Cerebellar nuclear complex (tissue), 1 donor: ENCODE measurements around the gene MN1.

Source experiments
- DNase-seq, 2 experiments: peaks; one replicate each; lab custom pipeline; 2025; lab: John Stamatoyannopoulos, UW

The MN1 gene

DNA sequence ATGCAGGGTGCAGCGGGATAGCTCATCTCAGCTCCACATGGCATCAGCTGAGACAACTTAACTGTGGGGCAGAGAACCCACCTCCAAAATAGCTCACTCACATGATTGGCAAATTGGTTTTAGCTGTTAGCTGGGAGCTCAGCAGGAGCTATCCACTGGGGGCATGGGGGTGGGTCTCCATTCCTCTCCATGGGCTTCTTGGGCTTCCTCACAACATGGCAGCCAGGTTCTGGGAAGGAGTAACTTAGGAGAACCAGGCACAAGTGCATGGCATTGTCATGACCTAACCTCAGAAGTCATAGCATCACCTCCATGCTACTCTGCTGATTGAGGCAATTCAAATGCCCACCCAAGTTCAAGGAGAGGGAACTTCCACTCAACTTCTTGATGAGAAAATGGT lies 85.5 kb downstream of the MN1 start:
- DNase-seq: no peak

DNA sequence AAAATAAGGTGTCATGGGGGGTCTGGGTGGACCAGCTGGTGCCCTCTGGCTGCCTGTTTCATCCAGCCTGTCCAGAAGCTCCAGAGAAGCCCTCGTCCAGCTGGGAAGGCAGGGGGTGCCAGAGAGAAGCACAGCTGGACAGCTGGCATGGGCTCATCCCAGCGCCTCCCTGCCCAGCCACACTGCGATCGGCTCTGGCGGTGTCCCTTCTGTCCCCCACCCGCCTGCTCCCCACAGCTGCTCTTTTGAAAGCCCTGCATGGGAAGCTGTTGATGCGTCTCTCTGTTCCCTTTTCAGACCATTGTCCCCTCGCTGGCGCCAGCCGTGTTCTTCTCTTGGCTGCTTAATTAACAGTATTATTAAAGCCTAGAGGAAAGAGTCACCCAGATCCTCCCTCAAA lies 86.5 kb downstream of the MN1 start:
- no peak for DNase-seq

DNA sequence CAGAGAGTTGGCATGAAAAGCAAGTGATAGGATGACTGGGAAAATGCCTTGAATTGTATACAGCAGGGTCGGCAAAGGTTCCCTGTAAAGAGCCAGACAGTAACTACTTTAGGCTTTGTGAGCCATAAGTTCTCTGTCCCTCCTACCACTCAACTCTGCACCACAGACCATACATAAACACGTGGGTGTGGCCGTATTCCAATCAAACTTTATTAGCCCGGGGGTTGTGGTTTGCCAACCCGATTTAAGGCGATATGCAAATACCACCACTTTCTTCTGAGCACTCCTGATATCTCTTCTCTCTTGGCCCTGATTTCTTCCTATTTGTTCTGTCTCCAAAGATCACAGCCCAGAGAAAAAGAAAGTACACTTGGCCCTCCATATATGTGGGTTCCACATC lies 87.5 kb downstream of the MN1 start:
- DNase-seq: no peak

DNA sequence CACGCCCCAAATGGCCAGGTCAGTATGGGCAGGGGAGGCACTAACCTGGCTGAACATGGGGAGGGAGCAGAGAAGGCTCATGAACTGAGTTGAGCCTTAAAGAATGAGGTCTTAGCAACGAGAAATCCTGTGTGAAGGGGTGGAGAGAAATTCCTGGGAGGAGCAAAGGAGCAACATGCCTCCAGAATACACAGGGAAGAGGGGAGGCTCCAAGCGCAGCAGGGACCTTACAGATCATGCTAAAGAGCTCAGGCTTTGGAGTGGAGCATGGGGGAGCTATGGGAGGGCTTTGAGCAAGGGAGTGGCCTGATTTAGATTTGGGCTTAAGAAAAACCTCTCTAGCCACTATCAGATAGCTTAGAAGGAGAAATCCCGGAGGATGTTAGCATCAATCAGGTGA lies 88.1 kb downstream of the MN1 start:
- DNase-seq: no peak

DNA sequence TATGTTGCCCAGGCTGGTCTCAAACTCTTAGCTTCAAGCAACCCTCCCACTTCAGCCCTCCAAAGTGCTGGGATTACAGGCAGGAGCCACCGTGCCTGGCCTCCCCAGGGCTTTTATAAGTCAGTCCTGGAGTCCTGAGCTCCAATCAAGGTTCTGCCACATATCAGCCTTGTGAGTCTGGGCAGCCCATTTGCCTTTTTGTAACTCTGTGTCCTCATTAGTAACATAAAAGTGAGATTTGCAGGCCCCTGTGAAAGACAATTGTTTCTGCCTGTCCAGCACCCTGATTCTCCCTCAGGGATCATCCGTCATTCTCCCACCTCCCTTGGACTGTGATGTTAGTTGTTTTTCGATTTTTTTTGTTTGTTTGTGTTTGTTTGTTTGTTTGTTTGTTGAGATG lies 89.8 kb downstream of the MN1 start:
- no peak for DNase-seq

DNA sequence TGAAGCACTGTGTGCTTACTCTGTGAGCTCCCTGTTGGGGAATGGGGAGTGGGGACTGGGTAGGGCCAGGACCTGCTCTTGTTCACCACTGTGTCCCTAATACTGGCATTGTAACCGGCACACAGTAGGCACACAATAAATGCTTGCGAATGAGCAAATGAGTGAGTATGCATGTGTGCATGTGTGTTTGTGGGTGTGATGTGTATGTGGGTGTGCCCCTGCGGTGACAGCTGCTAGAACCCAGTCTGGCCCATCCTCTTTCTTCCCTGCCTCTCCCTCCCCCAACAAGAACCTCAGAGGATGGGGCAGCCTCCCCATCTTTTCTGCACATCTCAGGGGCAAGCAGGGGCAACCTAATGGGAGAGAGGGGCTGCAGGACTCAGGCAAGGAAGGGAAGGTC lies 90.5 kb downstream of the MN1 start:
- no peak for DNase-seq

DNA sequence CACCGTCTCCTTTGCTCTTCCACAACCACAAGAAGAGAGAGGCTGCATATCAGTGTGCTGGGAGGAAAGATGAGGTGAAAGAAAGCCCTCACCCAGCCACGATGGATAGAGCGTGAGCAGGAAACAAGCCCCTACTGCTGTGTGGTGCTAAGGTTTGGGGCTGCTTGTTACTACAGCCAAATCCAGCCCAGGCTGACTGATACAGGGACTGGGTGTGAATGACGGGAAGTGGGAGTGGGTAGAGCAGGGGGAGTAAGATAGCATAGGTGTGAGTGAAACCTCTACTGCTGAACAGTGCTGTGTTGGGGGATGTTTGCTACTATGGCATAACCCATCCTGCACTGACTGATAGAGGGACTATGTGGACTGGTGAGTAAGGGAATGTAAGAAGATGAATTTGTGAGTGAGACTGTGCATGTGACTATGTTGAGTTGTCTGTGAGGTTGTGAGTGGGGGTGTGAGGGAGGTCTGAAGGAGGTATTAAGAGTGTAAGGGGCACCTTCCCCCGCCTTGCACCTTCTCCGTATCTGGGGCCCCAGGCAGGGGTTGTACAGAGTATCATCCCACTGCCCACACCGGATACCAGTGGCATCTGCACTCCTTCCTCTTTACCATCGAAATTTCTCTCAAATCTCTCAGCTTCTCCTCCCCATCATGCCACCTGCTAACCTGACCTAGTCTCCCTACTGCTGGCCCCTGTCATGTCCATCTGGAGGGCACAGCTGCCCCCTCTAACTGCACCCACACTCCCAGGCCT lies 91.5 kb downstream of the MN1 start:
- DNase-seq: no peak

DNA sequence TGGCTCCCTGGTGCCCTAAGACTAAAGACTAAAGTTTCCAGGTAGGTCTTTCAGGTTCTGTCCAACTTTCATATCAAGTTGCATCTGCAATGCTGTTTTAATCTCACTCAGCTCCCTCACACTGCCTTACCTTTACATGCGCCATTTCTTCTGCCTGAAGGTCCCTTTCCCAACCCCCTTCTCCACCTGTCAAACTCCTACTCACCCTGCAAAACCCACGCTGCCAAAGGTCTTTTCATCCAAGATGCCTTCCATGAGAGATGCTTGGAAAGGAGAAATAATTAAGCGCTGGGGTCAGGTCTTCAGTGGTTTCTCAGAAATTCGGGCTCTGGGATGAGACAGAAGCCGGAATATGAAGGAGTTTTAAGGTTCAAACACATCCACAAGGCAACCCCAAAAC lies 95.1 kb downstream of the MN1 start:
- DNase-seq: no peak

DNA sequence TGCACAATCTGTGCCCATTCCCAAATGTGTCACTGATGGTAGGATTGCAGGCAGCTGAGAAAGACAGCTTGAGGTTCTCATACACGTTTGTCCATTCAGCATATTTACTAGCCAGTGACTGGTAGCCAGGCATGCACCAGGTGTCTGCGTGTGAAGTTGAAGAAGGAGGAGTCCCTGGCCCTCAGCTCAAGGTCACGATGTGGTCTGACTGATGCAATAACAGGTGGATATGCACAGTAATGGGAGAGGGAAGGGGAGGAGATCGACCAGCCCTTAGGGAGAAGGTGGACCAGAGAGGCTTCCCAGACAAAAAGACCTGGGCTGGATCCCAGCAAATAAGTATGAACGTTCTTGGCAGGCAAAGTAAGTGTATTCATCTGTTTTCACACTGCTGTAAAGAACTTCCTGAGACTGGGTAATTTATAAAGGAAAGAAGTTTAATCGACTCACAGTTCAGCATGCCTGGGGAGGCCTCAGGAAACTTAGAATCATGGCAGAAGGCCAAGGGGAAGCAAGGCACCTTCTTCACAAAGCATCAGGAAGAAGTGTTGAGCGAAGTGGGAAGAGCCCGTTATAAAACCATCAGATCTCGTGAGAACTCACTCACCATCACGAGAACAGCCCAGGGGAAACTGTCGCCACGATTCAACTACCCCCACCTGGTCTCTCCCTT lies 96.0 kb downstream of the MN1 start:
- DNase-seq: no peak

DNA sequence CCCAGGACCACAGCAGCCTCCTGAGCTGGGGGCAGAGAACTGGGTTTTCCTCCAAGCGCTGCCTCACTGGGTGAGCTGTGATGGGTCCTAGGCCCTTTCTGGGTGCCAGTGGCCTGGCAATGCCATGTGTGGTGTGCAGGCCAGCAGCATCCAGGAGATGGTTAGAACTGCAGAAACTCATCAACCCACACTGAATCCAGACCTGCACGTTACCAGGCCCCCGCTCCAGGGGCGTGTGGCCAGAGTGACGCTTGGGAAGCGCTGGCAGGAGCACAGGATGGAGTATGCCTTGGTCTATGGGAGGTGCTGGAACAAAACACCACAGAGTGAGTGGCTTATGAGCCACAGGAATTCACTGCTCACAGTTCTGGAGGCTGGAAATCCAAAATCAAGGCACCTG lies 97.0 kb downstream of the MN1 start:
- DNase-seq: no peak

DNA sequence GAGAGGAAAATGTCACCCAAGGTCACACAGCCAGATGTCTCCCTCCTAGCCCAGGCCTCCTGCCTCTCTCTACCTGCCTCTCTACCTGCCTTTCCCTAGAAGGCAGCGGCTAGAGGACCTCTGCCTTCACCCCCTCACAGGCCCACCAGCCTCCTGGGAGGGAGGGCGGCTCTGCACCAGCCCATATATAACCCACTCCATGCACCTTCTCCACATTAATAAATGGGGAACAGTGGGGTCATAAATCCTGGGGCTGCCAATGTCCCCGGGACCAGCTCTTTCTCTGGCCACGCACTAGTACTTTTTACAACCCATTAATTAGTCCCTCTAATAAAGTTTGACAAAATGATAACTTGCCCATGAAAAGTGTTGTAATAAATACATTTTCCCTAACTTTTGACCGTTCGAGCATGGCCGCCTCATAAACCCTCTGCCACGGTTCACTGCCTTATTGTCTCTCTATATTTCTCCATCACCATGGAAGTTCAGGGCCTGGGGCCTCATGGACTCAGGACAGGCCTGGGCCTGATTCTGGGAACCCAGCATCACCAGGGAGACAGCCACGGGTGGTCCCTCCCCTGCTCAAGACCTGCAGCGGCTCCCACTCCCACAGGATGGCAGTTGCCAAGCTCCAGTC lies 102.1 kb downstream of the MN1 start:
- DNase-seq: no peak

DNA sequence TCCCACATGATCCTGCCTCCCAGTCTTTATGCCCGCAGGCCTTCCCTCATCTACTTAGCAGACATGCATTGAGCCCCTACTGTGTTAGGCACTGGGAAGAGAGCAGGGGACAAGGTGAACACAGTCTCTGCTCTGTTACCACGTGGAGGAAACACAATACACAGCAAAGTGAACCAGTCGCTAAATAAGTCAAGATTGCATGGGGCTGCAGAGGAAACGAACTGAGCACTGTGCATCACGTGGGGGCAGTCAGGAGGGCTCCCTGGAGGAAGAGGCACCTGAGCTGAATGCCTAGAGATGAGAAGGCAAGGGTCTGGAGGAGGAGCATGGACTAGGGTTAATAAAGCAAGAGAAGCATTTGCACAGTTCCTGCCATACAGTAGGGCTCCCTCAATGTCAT lies 102.7 kb downstream of the MN1 start:
- no peak for DNase-seq
